Measurements from ENCODE around the gene OR10H1. TPM values are rescaled to one million over a fixed set of nuclear protein-coding genes. Genes with fewer than 3 reads are reported as not detected.

OR10H1 gene
- polyA plus RNA-seq (not detected in 2 replicates), polyA minus RNA-seq (not detected in 2 replicates)

DNA sequence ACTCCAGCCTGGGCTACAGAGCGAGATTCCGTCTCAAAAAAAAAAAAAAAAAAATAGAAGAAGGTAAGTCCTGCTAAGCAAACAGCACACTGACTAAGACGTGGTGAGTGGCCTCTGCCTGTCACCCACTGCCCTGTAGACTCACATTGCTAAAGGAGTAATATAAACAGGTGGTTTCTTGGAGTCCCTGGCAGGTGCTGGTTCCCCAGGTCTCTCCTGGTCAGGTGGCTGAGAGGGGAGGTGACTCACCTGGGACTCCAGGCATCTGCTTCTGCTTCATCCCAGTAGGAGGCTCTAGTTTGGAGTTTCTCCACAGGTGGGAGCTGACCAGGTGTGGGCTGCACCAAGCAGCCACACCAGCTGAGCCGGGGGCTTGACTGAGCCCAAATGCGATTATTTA lies at the start of gene OR10H1:
Gene OR10H1, minus strand, starts transcription at position 359 of the 400 bp plus-strand sequence. CDS start 7,627 bp downstream, outside the sequence.
- TF ChIP-seq, protein P1, sequence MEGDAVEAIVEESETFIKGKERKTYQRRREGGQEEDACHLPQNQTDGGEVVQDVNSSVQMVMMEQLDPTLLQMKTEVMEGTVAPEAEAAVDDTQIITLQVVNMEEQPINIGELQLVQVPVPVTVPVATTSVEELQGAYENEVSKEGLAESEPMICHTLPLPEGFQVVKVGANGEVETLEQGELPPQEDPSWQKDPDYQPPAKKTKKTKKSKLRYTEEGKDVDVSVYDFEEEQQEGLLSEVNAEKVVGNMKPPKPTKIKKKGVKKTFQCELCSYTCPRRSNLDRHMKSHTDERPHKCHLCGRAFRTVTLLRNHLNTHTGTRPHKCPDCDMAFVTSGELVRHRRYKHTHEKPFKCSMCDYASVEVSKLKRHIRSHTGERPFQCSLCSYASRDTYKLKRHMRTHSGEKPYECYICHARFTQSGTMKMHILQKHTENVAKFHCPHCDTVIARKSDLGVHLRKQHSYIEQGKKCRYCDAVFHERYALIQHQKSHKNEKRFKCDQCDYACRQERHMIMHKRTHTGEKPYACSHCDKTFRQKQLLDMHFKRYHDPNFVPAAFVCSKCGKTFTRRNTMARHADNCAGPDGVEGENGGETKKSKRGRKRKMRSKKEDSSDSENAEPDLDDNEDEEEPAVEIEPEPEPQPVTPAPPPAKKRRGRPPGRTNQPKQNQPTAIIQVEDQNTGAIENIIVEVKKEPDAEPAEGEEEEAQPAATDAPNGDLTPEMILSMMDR (IDR thresholded peaks at IDR 0.05; ENCODE audit: poor library complexity, severe bottlenecking): no peak
- TF ChIP-seq, protein P2, sequence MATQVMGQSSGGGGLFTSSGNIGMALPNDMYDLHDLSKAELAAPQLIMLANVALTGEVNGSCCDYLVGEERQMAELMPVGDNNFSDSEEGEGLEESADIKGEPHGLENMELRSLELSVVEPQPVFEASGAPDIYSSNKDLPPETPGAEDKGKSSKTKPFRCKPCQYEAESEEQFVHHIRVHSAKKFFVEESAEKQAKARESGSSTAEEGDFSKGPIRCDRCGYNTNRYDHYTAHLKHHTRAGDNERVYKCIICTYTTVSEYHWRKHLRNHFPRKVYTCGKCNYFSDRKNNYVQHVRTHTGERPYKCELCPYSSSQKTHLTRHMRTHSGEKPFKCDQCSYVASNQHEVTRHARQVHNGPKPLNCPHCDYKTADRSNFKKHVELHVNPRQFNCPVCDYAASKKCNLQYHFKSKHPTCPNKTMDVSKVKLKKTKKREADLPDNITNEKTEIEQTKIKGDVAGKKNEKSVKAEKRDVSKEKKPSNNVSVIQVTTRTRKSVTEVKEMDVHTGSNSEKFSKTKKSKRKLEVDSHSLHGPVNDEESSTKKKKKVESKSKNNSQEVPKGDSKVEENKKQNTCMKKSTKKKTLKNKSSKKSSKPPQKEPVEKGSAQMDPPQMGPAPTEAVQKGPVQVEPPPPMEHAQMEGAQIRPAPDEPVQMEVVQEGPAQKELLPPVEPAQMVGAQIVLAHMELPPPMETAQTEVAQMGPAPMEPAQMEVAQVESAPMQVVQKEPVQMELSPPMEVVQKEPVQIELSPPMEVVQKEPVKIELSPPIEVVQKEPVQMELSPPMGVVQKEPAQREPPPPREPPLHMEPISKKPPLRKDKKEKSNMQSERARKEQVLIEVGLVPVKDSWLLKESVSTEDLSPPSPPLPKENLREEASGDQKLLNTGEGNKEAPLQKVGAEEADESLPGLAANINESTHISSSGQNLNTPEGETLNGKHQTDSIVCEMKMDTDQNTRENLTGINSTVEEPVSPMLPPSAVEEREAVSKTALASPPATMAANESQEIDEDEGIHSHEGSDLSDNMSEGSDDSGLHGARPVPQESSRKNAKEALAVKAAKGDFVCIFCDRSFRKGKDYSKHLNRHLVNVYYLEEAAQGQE (IDR thresholded peaks at IDR 0.05; ENCODE audit: borderline replicate concordance): no peak
- no peak for TF ChIP-seq EZH2 (IDR thresholded peaks at IDR 0.05; ENCODE audit: borderline replicate concordance, insufficient read depth, low read length, poor library complexity, severe bottlenecking)
- no peak for TF ChIP-seq TAF1 (IDR thresholded peaks at IDR 0.05; ENCODE audit: low read depth)
- H2AFZ ChIP-seq (ENCODE audit: low read depth, low read length): no peak within 1 kb of the TSS
- no peaks in the 10 kb centered on the region for H3K9me3 ChIP-seq (ENCODE audit: low read length)

DNA sequence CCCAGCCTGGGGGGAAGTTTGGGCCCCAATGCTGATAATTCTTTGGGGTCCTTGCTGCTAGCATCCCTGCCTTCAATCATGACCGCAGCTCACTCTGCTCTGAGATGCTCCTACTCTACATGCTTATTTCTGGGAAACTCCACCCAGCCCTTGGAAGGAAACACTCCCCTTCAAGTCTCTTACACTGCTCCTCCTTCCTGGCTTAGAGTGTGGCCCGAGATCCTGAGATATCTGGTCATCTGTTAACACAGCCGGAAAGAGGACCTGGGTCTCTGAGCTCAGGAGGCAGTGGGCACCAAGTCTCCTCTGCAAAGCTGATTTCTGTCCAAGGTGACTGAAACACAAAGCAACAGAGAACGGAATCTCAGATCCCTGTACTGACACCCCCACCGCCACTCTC lies 49.4 kb upstream of the OR10H1 start:
- H3K27ac ChIP-seq (ENCODE audit: low read length): no peak overlapping the region
- H3K36me3 ChIP-seq (ENCODE audit: insufficient read depth, low read length): no peaks in the 10 kb centered on the region

More for the DNA sequence above, at the start of gene OR10H1:
- Histone ChIP-seq H4K20me1 (ENCODE audit: insufficient read depth) (no peaks in the 10 kb centered on the region), H3K4me2 (ENCODE audit: low read length) (no peak within 1 kb of the TSS), H3K79me2 (replicated peaks; ENCODE audit: insufficient read depth, low read length) (no peaks in the 10 kb centered on the region), H3K27me3 (ENCODE audit: insufficient read depth, low read depth, low read length) (no peaks in the 10 kb centered on the region), H3F3A (ENCODE audit: insufficient read depth, low read length, poor library complexity, severe bottlenecking) (no peaks in the 10 kb centered on the region), H3K27ac (ENCODE audit: low read length) (no peak within 1 kb of the TSS), H3K9ac (ENCODE audit: low read length) (no peak within 1 kb of the TSS), H3K9me2 (ENCODE audit: insufficient read depth, low read length) (no peaks in the 10 kb centered on the region), H3K36me3 (ENCODE audit: insufficient read depth, low read length) (no peaks in the 10 kb centered on the region), H3K4me3 (ENCODE audit: low read length) (no peak within 1 kb of the TSS)

More for the DNA sequence above, 49.4 kb upstream of the OR10H1 start:
- no peaks in the 10 kb centered on the region for H3F3A ChIP-seq (ENCODE audit: insufficient read depth, low read length, poor library complexity, severe bottlenecking)
- no peaks in the 10 kb centered on the region for H3K27me3 ChIP-seq (ENCODE audit: insufficient read depth, low read depth, low read length)
- H3K79me2 ChIP-seq (replicated peaks; ENCODE audit: insufficient read depth, low read length): no peaks in the 10 kb centered on the region
- no peak overlapping the region for H3K9ac ChIP-seq (ENCODE audit: low read length)
- H3K9me2 ChIP-seq (ENCODE audit: insufficient read depth, low read length): no peaks in the 10 kb centered on the region
- H3K9me3 ChIP-seq (ENCODE audit: low read length): no peaks in the 10 kb centered on the region
- no peak overlapping the region for H3K4me3 ChIP-seq (ENCODE audit: low read length)
- H3K4me2 ChIP-seq (ENCODE audit: low read length): no peak overlapping the region
- no peaks in the 10 kb centered on the region for H4K20me1 ChIP-seq (ENCODE audit: insufficient read depth)
- no peak overlapping the region for H2AFZ ChIP-seq (ENCODE audit: low read depth, low read length)
- no peak for TF ChIP-seq MXI1 (conservative IDR thresholded peaks at IDR 0.05; ENCODE audit: poor library complexity, severe bottlenecking)
- TF ChIP-seq TAF1 (IDR thresholded peaks at IDR 0.05; ENCODE audit: low read depth): no peak
- TF ChIP-seq, protein P2 (IDR thresholded peaks at IDR 0.05; ENCODE audit: borderline replicate concordance): no peak
- TF ChIP-seq SMC3 (conservative IDR thresholded peaks at IDR 0.05; ENCODE audit: poor library complexity): no peak
- TF ChIP-seq EZH2 (IDR thresholded peaks at IDR 0.05; ENCODE audit: borderline replicate concordance, insufficient read depth, low read length, poor library complexity, severe bottlenecking): no peak
- TF ChIP-seq POLR2AphosphoS5 (IDR thresholded peaks at IDR 0.05): no peak
- TF ChIP-seq EP300 (conservative IDR thresholded peaks at IDR 0.05; ENCODE audit: poor library complexity, severe bottlenecking): no peak
- TF ChIP-seq, protein P1 (IDR thresholded peaks at IDR 0.05; ENCODE audit: poor library complexity, severe bottlenecking): no peak
- TF ChIP-seq RAD21 (conservative IDR thresholded peaks at IDR 0.05): no peak
